Stimulated activated CD4-positive, alpha-beta T cell treated with anti-CD3 and anti-CD28 coated beads, TNF-alpha, amount 100 ng/mL, for 48 hours (primary cell): ENCODE measurements around the gene VPS16.

Experiments used
- DNase-seq, 3 donors: peaks; one replicate each; pipeline ENCODE4 v3.0.0-alpha.2; 2020; ENCODE audit warnings: low read depth in 3 of 3

VPS16 gene

GRCh38 chr20:2835331-2835796 is 5.2 kb upstream of the VPS16 start:
- no peak for DNase-seq

GRCh38 chr20:2836035-2836434 is 4.5 kb upstream of the VPS16 start:
- DNase-seq: no peak

GRCh38 chr20:2837221-2837960 is 3.2 kb upstream of the VPS16 start:
- DNase-seq: no peak

- no peak for DNase-seq
Observed at GRCh38 chr20:2838170-2838797, 2.3 kb upstream of the VPS16 start.

GRCh38 chr20:2838847-2839671 is 1.5 kb upstream of the VPS16 start:
- DNase-seq: no peak

GRCh38 chr20:2839732-2840137 is 810 bp upstream of the VPS16 start:
- no peak for DNase-seq

GRCh38 chr20:2840967-2841531 is 504 bp downstream of the VPS16 start:
- no peak for DNase-seq

GRCh38 chr20:2845607-2846006 is 5.1 kb downstream of the VPS16 start:
- DNase-seq: no peak

- DNase-seq: no peak
Observed at GRCh38 chr20:2846698-2847097, 6.2 kb downstream of the VPS16 start.

- no peak for DNase-seq
Observed at GRCh38 chr20:2847802-2848201, 7.3 kb downstream of the VPS16 start.

- no peak for DNase-seq
Observed at GRCh38 chr20:2849529-2849928, 9.0 kb downstream of the VPS16 start.

- DNase-seq: no peak
Observed at GRCh38 chr20:2851086-2851485, 10.5 kb downstream of the VPS16 start.

- DNase-seq: no peak
Observed at GRCh38 chr20:2858591-2858990, 18.0 kb downstream of the VPS16 start.

GRCh38 chr20:2859330-2860121 is 19.0 kb downstream of the VPS16 start:
- DNase-seq: no peak

GRCh38 chr20:2864626-2865025 is 24.1 kb downstream of the VPS16 start:
- DNase-seq: no peak

- no peak for DNase-seq
Observed at GRCh38 chr20:2865101-2865500, 24.6 kb downstream of the VPS16 start.

GRCh38 chr20:2865630-2866029 is 25.1 kb downstream of the VPS16 start:
- peak in 1 of 3 donors; percentile 51 for DNase-seq

- DNase-seq: no peak
Observed at GRCh38 chr20:2866236-2866635, 25.7 kb downstream of the VPS16 start.

GRCh38 chr20:2867081-2867864 is 26.7 kb downstream of the VPS16 start:
- no peak for DNase-seq

- no peak for DNase-seq
Observed at GRCh38 chr20:2869381-2869780, 28.8 kb downstream of the VPS16 start.

- DNase-seq: no peak
Observed at GRCh38 chr20:2871111-2871465, 30.5 kb downstream of the VPS16 start.
